Right ventricle myocardium inferior (tissue), 1 donor: ENCODE data around the gene TTC23. TPM values are rescaled to one million over a fixed set of nuclear protein-coding genes. Genes with fewer than 3 reads are reported as not detected.
A peak's percentile ranks its signal among the peaks of the same experiment; 100 is the strongest.
"Not testable (repeated sequence)": the region's sequence is repeated elsewhere in the genome, so short reads cannot be mapped to it uniquely, and the experiment has no call there.

Experiments used
- ATAC-seq: fragments of 200-7000 bp; cut with Tn5 transposase; one replicate; pipeline ENCODE4 v1.9.1; 2020; ENCODE audit warnings: mild to moderate bottlenecking, moderate library complexity
- DNase-seq: peaks from one replicate; pipeline ENCODE4 v3.0.0; 2021; ENCODE audit errors: missing footprints
- intact Hi-C: fragments of 100-400 bp; cut with DNase I; formaldehyde crosslinking; loops from one replicate; pipeline ENCODE4 v1.11.0; 2022
- total RNA-seq: library from RNA; stranded (reverse); fragmentation: NEBNext Ultra II Directional; extraction: Animal tissue kit (Norgen Biotek cat#: 25700); gene quantifications from one replicate; pipeline ENCODE4 v1.2.1, GENCODE V29; 2021
- donor health status: DM: no; HTN: yes; CAD: no; lungs with severe emphysema.

The TTC23 gene
- total RNA-seq, 1 donor from 2014 or later, result 13.0 TPM

DNA sequence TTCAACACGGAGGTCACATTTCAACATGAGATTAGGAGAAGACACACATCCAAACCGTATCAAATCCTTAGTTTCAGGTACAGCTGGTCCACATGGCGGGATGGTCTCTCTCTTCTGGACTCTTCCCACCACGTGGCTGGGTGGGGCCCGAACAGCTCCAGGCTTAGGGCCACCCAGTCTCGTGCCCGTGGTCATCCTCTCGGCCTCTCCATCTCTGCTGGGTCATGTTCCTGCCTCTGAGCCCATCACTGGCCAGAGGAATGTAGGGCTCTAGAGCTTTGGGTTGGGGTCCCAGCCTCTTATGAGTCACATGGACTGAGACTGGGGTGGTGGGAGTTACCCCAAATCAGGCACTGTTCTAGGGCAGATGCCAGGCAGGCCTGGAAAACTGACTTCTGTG is 132.3 kb downstream of the TTC23 start:
- intact Hi-C loops, result no loop called here
- no peak for DNase-seq
- ATAC-seq, result no peak

DNA sequence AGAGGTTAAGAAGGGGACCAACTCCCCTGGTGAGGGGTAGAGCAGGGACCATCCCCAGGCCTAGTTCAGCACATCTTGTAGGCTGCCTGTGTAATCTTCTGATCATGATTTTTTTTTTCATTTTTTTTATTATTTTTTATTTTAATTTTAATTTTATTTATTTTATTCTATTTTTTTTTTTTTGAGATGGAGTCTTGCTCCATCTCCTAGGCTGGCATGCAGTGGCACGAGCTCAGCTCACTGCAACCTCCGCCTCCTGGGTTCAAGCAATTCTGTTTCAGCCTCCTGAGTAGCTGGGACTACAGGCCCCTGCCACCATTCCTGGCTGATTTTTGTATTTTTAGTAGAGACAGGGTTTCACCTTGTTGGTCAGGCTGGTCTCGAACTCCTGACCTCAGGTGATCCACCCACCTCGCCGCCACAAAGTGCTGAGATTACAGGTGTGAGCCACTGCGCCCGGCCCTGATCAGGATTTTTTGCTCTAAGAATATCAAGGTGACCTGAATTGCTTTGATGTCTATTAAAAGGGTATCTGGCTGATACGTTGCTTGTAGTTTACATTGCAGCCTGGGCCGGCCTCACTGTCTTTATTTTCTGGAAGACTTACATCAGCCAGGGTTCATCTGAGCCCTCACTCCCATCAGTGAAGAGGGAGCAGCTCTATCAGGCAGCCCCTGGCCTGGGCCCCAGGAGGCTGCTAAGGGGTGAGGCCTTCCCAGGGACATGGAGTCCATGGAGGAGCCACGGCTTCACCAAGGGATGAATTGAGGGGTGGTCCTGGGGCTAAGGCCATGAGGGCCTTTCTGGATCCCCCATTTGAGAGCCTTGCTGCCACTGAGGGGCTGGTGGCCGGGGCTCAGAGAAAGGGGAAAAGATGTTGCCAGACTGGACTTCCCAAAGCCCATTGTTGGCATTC is 133.8 kb downstream of the TTC23 start:
- no peak for DNase-seq
- no peak for ATAC-seq
- intact Hi-C loops, result no loop called here

DNA sequence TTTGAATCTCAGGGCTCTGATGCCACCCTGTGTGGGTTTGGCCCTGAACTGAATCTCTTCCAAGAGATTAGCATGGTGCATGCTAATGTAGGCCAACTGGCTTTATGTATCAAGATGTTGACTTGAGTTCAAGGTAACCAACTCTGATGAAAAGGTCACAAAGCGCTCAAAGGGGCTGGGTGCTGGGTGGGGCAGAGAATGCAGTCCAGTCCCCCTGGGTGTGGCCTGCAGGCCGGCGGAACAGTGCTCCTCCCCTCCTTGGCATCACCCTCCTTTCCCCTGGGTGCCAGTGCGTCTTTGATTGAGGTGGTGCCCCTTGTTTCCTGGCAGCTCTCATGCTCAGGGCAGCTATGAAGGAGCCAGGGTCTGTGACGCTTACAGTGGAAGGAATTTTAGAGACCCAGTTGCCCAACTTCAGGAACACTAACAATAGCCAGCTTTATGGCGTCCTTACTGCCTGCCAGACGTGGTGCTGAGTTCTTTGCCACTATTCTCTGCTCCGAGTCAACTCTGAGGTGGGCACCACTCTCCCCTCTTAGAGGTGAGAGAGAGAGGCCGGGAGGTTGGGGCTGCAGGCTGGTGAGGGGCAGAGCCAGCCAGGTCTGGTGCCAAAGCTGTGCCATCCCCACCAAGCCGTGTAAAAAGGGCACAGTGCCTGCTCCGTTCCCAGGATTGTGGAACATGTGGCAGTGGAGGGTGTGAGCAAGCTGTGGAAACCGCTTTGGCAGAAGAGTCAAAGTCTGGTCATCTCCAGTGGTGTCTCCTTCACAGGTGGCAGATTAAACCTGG is 134.7 kb downstream of the TTC23 start:
- peak; percentile 40 for ATAC-seq
- no peak for DNase-seq
- intact Hi-C loops, result no loop called here

DNA sequence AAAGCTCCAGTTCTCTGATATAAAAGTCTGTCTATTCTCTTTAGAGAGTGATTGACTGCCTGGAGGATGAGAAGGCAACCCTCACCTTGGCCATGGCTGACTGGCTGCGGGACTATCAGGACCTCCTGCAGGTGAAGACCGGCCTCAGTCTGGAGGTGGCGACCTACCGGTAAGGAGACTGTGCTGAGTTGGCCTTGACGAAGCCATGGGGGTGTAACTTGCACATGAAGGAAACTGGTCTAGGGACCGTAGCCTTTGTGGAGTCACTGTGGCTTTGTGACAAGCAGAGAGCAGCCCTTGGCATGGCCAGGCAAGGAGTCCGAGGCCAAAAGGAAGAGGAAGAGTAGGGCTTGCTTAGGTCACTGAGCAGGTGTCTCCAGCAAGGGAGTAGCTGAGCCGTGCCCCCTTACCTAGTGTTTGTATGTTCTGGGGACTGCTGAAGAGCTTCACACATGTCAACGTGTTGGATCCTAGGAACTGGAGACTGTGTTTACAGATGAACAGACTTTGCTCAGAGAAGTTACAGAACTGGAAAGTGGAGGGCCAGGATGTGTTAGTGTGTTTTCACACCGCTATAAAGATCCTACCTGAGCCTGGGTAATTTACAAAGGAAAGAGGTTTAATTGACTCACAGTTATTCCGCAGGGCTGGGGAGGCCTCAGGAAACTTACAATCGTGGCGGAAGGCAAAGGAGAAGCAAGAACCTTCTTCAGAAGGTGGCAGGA is 135.7 kb downstream of the TTC23 start:
- no peak for ATAC-seq
- intact Hi-C loops, result no loop called here
- DNase-seq, result no peak

DNA sequence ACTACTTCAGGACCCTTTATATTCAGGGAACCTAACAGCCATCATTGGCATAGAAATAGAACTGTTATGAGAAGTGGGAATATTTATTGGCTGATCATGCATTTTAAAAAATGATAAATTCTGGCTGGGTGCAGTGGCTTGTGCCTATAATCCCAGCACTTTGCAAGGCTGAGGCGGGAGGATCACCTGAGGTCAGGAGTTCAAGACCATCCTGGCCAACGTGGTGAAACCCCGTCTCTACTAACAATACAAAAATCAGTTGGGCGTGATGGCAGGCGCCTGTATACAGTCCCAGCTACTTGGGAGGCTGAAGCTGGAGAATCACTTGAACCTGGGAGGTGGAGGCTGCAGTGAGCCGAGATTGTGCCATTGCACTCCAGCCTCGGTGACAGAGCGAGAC is 137.7 kb downstream of the TTC23 start:
- DNase-seq, ATAC-seq, intact Hi-C loops: not testable (repeated sequence)

GRCh38 chr15:99110581-99111320 is 138.6 kb downstream of the TTC23 start:
- intact Hi-C loops, result no loop called here
- no peak for ATAC-seq
- DNase-seq, result no peak

DNA sequence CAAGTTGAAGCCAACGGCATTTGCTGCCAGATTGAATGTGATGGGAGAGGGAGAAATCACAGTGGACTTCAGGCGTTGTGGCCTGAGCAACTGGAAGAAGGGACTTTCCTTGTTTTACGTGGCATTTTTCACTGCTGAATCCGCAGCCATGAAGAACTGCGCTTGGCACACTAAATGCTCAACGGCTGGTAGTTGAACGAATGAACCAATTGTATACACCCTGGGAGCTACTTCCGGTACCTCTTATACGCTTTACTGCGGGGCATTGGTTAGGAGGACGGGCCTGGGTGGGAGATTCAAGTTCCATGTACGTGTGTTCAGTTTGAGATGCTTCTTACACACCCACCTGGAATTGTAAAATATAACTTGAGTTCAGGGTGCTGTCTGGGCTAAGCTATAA is 139.3 kb downstream of the TTC23 start:
- intact Hi-C loops, result no loop called here
- ATAC-seq, result no peak
- no peak for DNase-seq

DNA sequence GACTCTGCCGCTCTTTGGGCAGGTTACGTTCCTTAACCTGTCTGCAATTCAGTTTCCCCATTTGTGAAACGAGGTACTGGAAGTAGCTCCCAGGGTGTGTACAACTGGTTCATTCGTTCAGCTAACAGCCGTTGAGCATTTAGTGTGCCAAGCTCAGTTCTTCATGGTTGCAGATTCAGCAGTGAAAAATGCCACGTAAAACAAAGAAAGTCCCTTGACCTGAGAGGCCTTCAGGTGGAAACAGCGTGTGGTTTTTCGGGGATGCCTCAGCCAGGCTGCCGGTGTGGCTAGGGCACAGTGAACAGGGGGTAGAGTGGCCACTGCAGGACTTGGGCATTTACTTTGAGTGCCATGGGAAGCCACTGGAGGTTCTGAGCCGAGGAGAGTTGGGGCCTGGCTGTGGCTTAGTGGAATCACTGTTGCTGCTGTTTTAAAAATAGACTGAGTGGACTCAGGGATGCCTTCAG is 139.8 kb downstream of the TTC23 start:
- intact Hi-C loops, result loop anchor here (10.0 kb wide), 1 partner anchor 625 kb away; the partner anchor contains the start of gene LYSMD4
- ATAC-seq (no peak), DNase-seq (no peak)

DNA sequence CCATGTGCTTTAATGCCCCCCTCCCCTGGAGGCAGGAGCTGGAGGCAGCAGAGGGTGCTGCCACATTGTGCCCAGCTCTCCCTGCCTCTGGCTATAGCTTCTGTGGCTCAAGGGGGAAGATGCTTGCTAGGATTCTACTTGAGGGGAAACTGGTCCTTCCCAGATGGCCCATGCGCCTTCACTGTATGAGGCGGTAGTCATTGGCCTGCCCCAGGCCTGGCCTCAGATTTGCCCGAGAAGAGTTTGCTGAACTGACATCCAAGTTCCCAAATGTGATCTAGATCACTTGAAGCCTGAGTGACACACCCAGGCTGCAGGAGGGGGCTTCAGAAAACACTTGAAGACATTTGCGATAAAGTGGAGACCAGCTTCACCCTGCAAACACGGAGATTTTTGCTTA is 140.4 kb downstream of the TTC23 start:
- ATAC-seq (no peak), DNase-seq (no peak)
- intact Hi-C loops, result loop anchor here (10.0 kb wide), 1 partner anchor 626 kb away; the partner anchor contains the start of gene LYSMD4

- no peak for DNase-seq
- intact Hi-C loops, result loop anchor here (2.0 to 10.0 kb wide), 2 partner anchors 36 to 628 kb away; partner anchors contain the start of gene LYSMD4
- ATAC-seq, result peak; percentile 60
Observed at GRCh38 chr15:99106417-99107220, 142.8 kb downstream of the TTC23 start.

DNA sequence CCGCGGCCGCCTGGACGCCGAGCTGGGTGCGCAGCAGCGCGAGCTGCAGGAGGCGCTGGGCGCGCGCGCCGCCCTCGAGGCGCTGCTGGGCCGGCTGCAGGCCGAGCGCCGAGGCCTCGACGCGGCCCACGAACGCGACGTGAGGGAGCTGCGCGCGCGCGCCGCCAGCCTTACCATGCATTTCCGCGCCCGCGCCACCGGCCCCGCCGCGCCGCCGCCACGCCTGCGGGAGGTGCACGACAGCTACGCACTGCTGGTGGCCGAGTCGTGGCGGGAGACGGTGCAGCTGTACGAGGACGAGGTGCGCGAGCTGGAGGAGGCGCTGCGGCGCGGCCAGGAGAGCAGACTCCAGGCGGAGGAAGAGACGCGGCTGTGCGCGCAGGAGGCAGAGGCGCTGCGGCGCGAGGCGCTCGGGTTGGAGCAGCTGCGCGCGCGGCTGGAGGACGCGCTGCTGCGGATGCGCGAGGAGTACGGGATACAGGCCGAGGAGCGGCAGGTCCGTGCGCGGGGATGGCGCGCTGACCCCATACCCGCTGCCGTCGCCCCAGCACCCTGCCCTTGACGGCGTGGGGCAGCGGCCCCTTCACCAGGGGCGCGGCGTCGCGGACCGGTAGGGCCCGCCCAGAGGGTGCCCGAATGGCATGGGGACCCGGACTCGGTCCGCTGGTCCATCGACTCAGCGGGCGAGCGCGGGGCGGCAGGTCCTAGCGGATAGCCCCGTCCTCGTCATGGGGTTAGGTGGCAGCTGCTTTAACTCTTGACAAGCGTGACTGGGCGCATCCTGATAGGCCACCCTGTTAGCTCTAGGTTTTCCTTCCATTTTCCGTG is 143.7 kb downstream of the TTC23 start:
- DNase-seq, result no peak
- peak; percentile 21 for ATAC-seq
- intact Hi-C loops, result loop anchor here (2.0 to 10.0 kb wide), 2 partner anchors 37 to 629 kb away; partner anchors contain the start of gene LYSMD4

DNA sequence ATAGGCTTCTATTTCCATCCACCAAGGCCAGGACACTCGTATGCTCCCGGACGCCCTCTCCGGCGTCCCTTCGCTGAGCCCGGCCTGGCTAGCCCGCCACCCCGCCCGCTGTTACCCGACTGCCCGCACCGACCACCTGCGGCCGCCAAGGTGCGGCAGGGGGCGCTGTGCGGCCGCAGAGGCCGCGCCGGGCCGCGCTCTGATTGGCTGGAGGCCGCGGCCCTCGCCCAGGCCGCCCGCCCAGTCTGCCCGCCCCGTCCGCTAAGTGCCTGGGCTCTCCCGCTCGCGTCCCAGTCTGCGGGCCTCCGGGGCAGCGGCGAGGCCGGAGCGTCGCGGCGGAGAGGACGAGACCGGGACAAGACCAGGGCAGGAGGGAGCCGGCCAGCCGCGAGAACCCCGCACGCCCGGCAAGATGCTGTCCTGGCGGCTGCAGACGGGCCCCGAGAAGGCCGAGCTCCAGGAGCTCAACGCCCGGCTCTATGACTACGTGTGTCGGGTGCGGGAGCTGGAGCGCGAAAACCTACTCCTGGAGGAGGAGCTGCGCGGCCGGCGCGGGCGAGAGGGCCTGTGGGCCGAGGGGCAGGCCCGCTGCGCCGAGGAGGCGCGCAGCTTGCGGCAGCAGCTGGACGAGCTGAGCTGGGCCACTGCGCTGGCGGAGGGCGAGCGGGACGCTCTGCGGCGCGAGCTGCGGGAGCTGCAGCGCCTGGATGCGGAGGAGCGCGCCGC is 144.4 kb downstream of the TTC23 start, which contains the start of gene SYNM:
Gene SYNM, plus strand, starts transcription at position 293 of the 726 bp plus-strand sequence. Its CDS starts 120 bp downstream, at position 413.
- ATAC-seq (peak; percentile 87), DNase-seq (peak; percentile 86)
- intact Hi-C loops, result loop anchor here (1.0 to 10.0 kb wide), 3 partner anchors 67 to 630 kb away; partner anchors contain the start of gene LYSMD4

DNA sequence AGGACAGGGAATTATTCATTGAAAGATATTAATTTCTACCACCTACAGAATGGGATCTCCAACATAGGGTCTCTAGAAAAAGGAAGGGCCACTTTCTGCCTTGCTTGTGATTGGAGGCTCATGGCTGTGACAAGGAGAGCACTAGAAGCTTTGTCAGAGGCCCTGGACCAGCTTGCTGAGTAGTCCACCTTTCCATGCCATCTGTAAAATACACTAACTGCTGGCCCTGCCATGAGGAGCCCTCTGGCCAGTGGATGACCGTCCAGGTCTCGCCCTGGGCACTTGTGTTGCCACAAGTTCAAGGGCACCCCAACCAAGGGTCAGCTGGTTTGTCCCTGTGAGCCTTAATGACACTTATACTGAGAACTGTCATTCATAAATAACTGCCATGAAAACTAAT is 146.1 kb downstream of the TTC23 start:
- intact Hi-C loops, result loop anchor here (5.0 to 10.0 kb wide), 2 partner anchors 69 to 632 kb away; partner anchors contain the start of gene LYSMD4

DNA sequence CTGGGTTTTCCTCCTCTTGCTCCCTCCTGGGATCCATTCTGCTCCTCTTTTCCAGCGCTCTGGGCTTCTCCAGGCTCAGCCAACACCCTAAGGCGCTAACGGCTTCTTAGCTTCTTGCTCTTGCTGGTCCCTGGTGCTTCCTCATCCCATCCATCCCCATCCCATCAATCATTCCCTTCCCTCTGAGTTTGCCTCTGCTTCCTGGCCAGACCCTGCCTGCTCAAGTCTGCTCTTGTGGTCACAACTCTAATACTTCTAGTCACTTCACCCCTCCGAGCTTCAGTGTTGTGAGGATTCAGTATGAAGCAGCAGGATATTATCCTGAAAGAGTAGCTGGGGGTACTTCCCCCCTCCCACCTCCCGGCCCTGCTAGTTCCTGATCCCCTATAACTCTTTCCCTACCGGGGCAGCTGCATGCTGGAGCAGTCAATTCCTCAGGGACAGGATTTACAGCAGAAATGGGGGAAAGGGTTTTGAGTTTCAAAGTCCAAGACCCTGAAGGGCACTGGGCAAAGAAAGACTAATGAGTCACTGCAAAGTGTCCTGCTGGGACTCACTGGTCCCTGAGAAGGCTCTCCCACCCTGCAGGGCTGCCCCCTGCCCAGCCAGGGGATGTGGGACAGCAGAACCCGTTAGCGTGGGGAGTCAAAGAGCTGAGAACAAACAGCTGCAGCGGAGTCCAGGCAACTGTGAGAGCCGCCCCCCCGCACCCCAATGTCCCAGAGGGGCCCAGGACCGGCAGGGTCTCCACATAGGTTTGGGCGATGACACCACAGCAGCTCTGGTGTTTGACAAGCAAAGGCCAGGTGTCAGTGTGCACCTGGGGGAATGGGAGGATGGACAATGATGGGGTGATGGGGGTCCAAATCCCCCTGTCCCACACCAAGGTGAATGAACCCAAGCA is 146.8 kb downstream of the TTC23 start:
- DNase-seq (no peak), ATAC-seq (no peak)
- intact Hi-C loops, result loop anchor here (5.0 to 10.0 kb wide), 2 partner anchors 70 to 632 kb away; partner anchors contain the start of gene LYSMD4

More for the DNA sequence above, 146.1 kb downstream of the TTC23 start:
- ATAC-seq, result no peak
- DNase-seq, result no peak
